GM21360 (cell line): ENCODE data around the gene SNRNP48.

ENCODE experiments used
- ATAC-seq: cut with Tn5 transposase; IDR thresholded peaks from one replicate; pipeline ENCODE4 v1.9.1; 2021; ENCODE audit warnings: mild to moderate bottlenecking, moderate library complexity; ENCODE audit not compliant: unreplicated experiment

The SNRNP48 gene

GRCh38 chr6:7558781-7559180 is 31.2 kb upstream of the SNRNP48 start:
- ATAC-seq = no peak

- no peak for ATAC-seq
Observed at GRCh38 chr6:7559196-7559595, 30.8 kb upstream of the SNRNP48 start.

GRCh38 chr6:7559651-7560385 is 30.2 kb upstream of the SNRNP48 start:
- no peak for ATAC-seq

GRCh38 chr6:7561153-7561964 is 28.6 kb upstream of the SNRNP48 start:
- ATAC-seq = no peak

GRCh38 chr6:7562769-7563168 is 27.2 kb upstream of the SNRNP48 start:
- ATAC-seq = no peak

- no peak for ATAC-seq
Observed at GRCh38 chr6:7566107-7566506, 23.9 kb upstream of the SNRNP48 start.

GRCh38 chr6:7566617-7567173 is 23.3 kb upstream of the SNRNP48 start:
- ATAC-seq = no peak

- ATAC-seq = no peak
Observed at GRCh38 chr6:7568021-7568420, 22.0 kb upstream of the SNRNP48 start.

GRCh38 chr6:7569082-7569481 is 20.9 kb upstream of the SNRNP48 start:
- ATAC-seq = no peak

GRCh38 chr6:7572213-7572943 is 17.6 kb upstream of the SNRNP48 start:
- no peak for ATAC-seq

- ATAC-seq = no peak
Observed at GRCh38 chr6:7574500-7574899, 15.5 kb upstream of the SNRNP48 start.

GRCh38 chr6:7578516-7578915 is 11.5 kb upstream of the SNRNP48 start:
- ATAC-seq = no peak

GRCh38 chr6:7578931-7579330 is 11.1 kb upstream of the SNRNP48 start:
- ATAC-seq = no peak

GRCh38 chr6:7579851-7580250 is 10.1 kb upstream of the SNRNP48 start:
- no peak for ATAC-seq

GRCh38 chr6:7580537-7580926 is 9.5 kb upstream of the SNRNP48 start:
- no peak for ATAC-seq

- ATAC-seq = no peak
Observed at GRCh38 chr6:7580927-7581618, 8.9 kb upstream of the SNRNP48 start.

GRCh38 chr6:7585287-7585930 is 4.6 kb upstream of the SNRNP48 start:
- no peak for ATAC-seq

- no peak for ATAC-seq
Observed at GRCh38 chr6:7587631-7588100, 2.3 kb upstream of the SNRNP48 start.

- ATAC-seq = no peak
Observed at GRCh38 chr6:7588506-7588905, 1.5 kb upstream of the SNRNP48 start.

- no peak for ATAC-seq
Observed at GRCh38 chr6:7589221-7589620, 777 bp upstream of the SNRNP48 start.
